ENCODE data around the gene XRCC5. TPM values are rescaled to one million over a fixed set of nuclear protein-coding genes. Genes with fewer than 3 reads are reported as not detected.

XRCC5 gene
- total RNA-seq = 100 to 1,000 TPM; 492 to 493 TPM
- 367 TPM for polyA plus RNA-seq (2013, experiment 1 of 2)
- 349 TPM for polyA plus RNA-seq (2013, experiment 2 of 2)
- long read RNA-seq, experiment 1, transcript XRCC5-201 (21 exons, 3,428 nt) = major isoform, 89 of 271 reads
- long read RNA-seq, experiment 1, partial matches to known transcripts = 107 of 271 reads
- long read RNA-seq, experiment 1, other reads (novel, unspliced or antisense) = 71 of 271 reads
- long read RNA-seq, experiment 2, transcript XRCC5-201 (21 exons, 3,428 nt) = major isoform, 996 of 1,113 reads
- long read RNA-seq, experiment 2, partial matches to known transcripts = 81 of 1,113 reads
- long read RNA-seq, experiment 2, other reads (novel, unspliced or antisense) = 32 of 1,113 reads
- long read RNA-seq, experiment 3, transcript XRCC5-201 (21 exons, 3,428 nt) = major isoform, 1,714 of 1,926 reads
- long read RNA-seq, experiment 3, partial matches to known transcripts = 134 of 1,926 reads
- long read RNA-seq, experiment 3, other reads (novel, unspliced or antisense) = 76 of 1,926 reads
- long read RNA-seq, experiment 4, transcript XRCC5-201 (21 exons, 3,428 nt) = major isoform, 383 of 502 reads
- long read RNA-seq, experiment 4, partial matches to known transcripts = 97 of 502 reads
- long read RNA-seq, experiment 4, other reads (novel, unspliced or antisense) = 18 of 502 reads

- WGBS, 2 experiments (ENCODE audit: insufficient coverage in 1 of 2, insufficient read length in 1 of 2) = 0 to 1% methylated on average over 25 to 57 of the region's 57 CpGs
- TF ChIP-seq CTCF (conservative IDR thresholded peaks at IDR 0.05) = no peak
- peaks cover 44% of the 10 kb centered on the region for H3K4me1 Mint-ChIP-seq
Observed at GRCh38 chr2:216108967-216109921, at the start of gene XRCC5. TSS of gene XRCC5 (plus strand) at chr2:216109348. CDS start at chr2:216109437, 89 bp downstream.

GRCh38 chr2:216064014-216064630 lies 45.0 kb upstream of the XRCC5 start:
- no peaks in the 10 kb centered on the region for H3K9me3 ChIP-seq (ENCODE audit: control insufficient read depth, low read length)
- Mint-ChIP-seq H3K36me3 (ENCODE audit: low read depth) (peaks cover 11% of the 10 kb centered on the region), H3K27me3 (ENCODE audit: insufficient read depth) (no peaks in the 10 kb centered on the region), H3K4me1 (no peaks in the 10 kb centered on the region), H3K27ac (no peak overlapping the region), H3K9me3 (peaks cover 1% of the 10 kb centered on the region), H3K4me3 (no peak overlapping the region)
- WGBS, 2 experiments (ENCODE audit: insufficient coverage in 1 of 2, insufficient read length in 1 of 2) = 88 to 89% methylated on average over 2 of the region's 2 CpGs
- DNase-seq = no peak
- H3K4me3 ChIP-seq (ENCODE audit: low read length) = no peak overlapping the region
- H3K4me1 ChIP-seq (ENCODE audit: control insufficient read depth, insufficient read depth, low read length) = no peaks in the 10 kb centered on the region
- peaks cover 25% of the 10 kb centered on the region for H3K36me3 ChIP-seq (ENCODE audit: control insufficient read depth, insufficient read depth, low read length)
- TF ChIP-seq CTCF (conservative IDR thresholded peaks at IDR 0.05) = peak; percentile 59
- no peak overlapping the region for H3K27ac ChIP-seq (ENCODE audit: low read depth, low read length)
- no peak overlapping the region for H3K9ac ChIP-seq (ENCODE audit: extremely low read depth, low read length, poor library complexity, severe bottlenecking)
- no peaks in the 10 kb centered on the region for H3K27me3 ChIP-seq (ENCODE audit: control insufficient read depth, insufficient read depth, low read length, poor library complexity, severe bottlenecking)

More at GRCh38 chr2:216108967-216109921, at the start of gene XRCC5:
- Histone ChIP-seq H3K27ac (ENCODE audit: low read depth, low read length) (peak within 1 kb of the TSS; percentile 78), H3K9ac (ENCODE audit: extremely low read depth, low read length, poor library complexity, severe bottlenecking) (peak within 1 kb of the TSS; percentile 79), H3K4me1 (ENCODE audit: control insufficient read depth, insufficient read depth, low read length) (peaks cover 9% of the 10 kb centered on the region), H3K4me3 (ENCODE audit: low read length) (peak within 1 kb of the TSS; percentile 89), H3K27me3 (ENCODE audit: control insufficient read depth, insufficient read depth, low read length, poor library complexity, severe bottlenecking) (no peaks in the 10 kb centered on the region), H3K9me3 (ENCODE audit: control insufficient read depth, low read length) (no peaks in the 10 kb centered on the region), H3K36me3 (ENCODE audit: control insufficient read depth, insufficient read depth, low read length) (peaks cover 39% of the 10 kb centered on the region)
- H3K36me3 Mint-ChIP-seq (ENCODE audit: low read depth) = peaks cover 36% of the 10 kb centered on the region
- peak; percentile 99 for DNase-seq
- H3K27ac Mint-ChIP-seq = peak within 1 kb of the TSS; percentile 99
- no peaks in the 10 kb centered on the region for H3K27me3 Mint-ChIP-seq (ENCODE audit: insufficient read depth)
- H3K4me3 Mint-ChIP-seq = peak within 1 kb of the TSS; percentile 99
- no peaks in the 10 kb centered on the region for H3K9me3 Mint-ChIP-seq

GRCh38 chr2:216064665-216065064 lies 44.5 kb upstream of the XRCC5 start:
- no peak for TF ChIP-seq CTCF (conservative IDR thresholded peaks at IDR 0.05)
- peaks cover 6% of the 10 kb centered on the region for H3K36me3 Mint-ChIP-seq (ENCODE audit: low read depth)
- 100% methylated on average over 1 of the region's 1 CpG; no CpG with 5 or more reads in 1 of the 2 experiments for WGBS, 2 experiments (ENCODE audit: insufficient coverage in 1 of 2, insufficient read length in 1 of 2)

More at GRCh38 chr2:216064665-216065064, 44.5 kb upstream of the XRCC5 start:
- H3K27ac ChIP-seq (ENCODE audit: low read depth, low read length) = no peak overlapping the region
- H3K4me3 Mint-ChIP-seq = no peak overlapping the region
- no peak overlapping the region for H3K9ac ChIP-seq (ENCODE audit: extremely low read depth, low read length, poor library complexity, severe bottlenecking)
- no peaks in the 10 kb centered on the region for H3K27me3 Mint-ChIP-seq (ENCODE audit: insufficient read depth)
- H3K9me3 ChIP-seq (ENCODE audit: control insufficient read depth, low read length) = no peaks in the 10 kb centered on the region
- H3K4me3 ChIP-seq (ENCODE audit: low read length) = no peak overlapping the region
- H3K36me3 ChIP-seq (ENCODE audit: control insufficient read depth, insufficient read depth, low read length) = peaks cover 19% of the 10 kb centered on the region
- H3K27ac Mint-ChIP-seq = no peak overlapping the region
- H3K4me1 Mint-ChIP-seq = no peaks in the 10 kb centered on the region
- no peaks in the 10 kb centered on the region for H3K27me3 ChIP-seq (ENCODE audit: control insufficient read depth, insufficient read depth, low read length, poor library complexity, severe bottlenecking)
- no peak for DNase-seq
- H3K4me1 ChIP-seq (ENCODE audit: control insufficient read depth, insufficient read depth, low read length) = no peaks in the 10 kb centered on the region
- H3K9me3 Mint-ChIP-seq = no peaks in the 10 kb centered on the region
